Astrocyte (in vitro differentiated cells and primary cell): Measurements from ENCODE around the gene B4GALNT2. TPM values are rescaled to one million over a fixed set of nuclear protein-coding genes. Genes with fewer than 3 reads are reported as not detected.

Experiments used
- DNase-seq: peaks from one replicate; pipeline ENCODE4 v3.0.0-alpha.2; 2010; ENCODE audit warnings: low read depth
- FAIRE-seq: peaks from 2 replicates; lab custom pipeline; 2011; peaks lifted over from hg19 to GRCh38; lab: Jason Lieb, UNC
- H2AFZ ChIP-seq: 2 replicates; pipeline ENCODE4 v1.6.0; 2012; ENCODE audit warnings: low read depth, low read length, inconsistent platforms
- H3K27ac ChIP-seq: 2 replicates; pipeline ENCODE4 v1.5.1; 2011; ENCODE audit warnings: low read depth, low read length, inconsistent platforms
- H3K27me3 ChIP-seq: 2 replicates; pipeline ENCODE4 v1.6.0; 2011; ENCODE audit warnings: low read length, inconsistent platforms; ENCODE audit not compliant: insufficient read depth
- H3K36me3 ChIP-seq: 2 replicates; pipeline ENCODE4 v1.5.1; 2011; ENCODE audit warnings: low read length, inconsistent platforms; ENCODE audit not compliant: insufficient read depth
- H3K4me1 ChIP-seq: 2 replicates; pipeline ENCODE4 v1.5.1; 2011; ENCODE audit warnings: low read length, inconsistent platforms; ENCODE audit not compliant: insufficient read depth
- H3K4me2 ChIP-seq: 2 replicates; pipeline ENCODE4 v1.6.0; 2012; ENCODE audit warnings: low read length, inconsistent platforms
- H3K4me3 ChIP-seq: 2 replicates; pipeline ENCODE4 v1.5.1; 2011; ENCODE audit warnings: low read depth, mild to moderate bottlenecking, low read length, inconsistent platforms; ENCODE audit not compliant: insufficient read depth
- H3K79me2 ChIP-seq: 2 replicates; pipeline ENCODE4 v1.6.0; 2012; ENCODE audit warnings: mild to moderate bottlenecking, low read length, inconsistent platforms; ENCODE audit not compliant: insufficient read depth
- H3K9ac ChIP-seq: 2 replicates; pipeline ENCODE4 v1.6.0; 2012; ENCODE audit warnings: mild to moderate bottlenecking, low read length, inconsistent platforms
- H3K9me3 ChIP-seq: 2 replicates; pipeline ENCODE4 v1.5.1; 2012; ENCODE audit warnings: low read depth, mild to moderate bottlenecking, low read length, inconsistent platforms; ENCODE audit not compliant: insufficient read depth
- H4K20me1 ChIP-seq: 2 replicates; pipeline ENCODE4 v1.6.0; 2012; ENCODE audit warnings: low read length, inconsistent platforms; ENCODE audit not compliant: insufficient read depth
- H3K27ac Mint-ChIP-seq: one replicate; pipeline ENCODE4 v1.8.0; 2021; ENCODE audit warnings: mild to moderate bottlenecking, mixed read lengths; ENCODE audit not compliant: unreplicated experiment
- H3K27me3 Mint-ChIP-seq: one replicate; pipeline ENCODE4 v1.8.0; 2021; ENCODE audit warnings: low read depth, mixed read lengths; ENCODE audit not compliant: unreplicated experiment
- H3K36me3 Mint-ChIP-seq: one replicate; pipeline ENCODE4 v1.8.0; 2021; ENCODE audit warnings: low read depth, mixed read lengths; ENCODE audit not compliant: unreplicated experiment
- H3K4me1 Mint-ChIP-seq: one replicate; pipeline ENCODE4 v1.8.0; 2021; ENCODE audit warnings: low read depth, mixed read lengths; ENCODE audit not compliant: unreplicated experiment
- H3K4me3 Mint-ChIP-seq: one replicate; pipeline ENCODE4 v1.8.0; 2021; ENCODE audit warnings: mild to moderate bottlenecking, moderate library complexity, mixed read lengths; ENCODE audit not compliant: unreplicated experiment
- H3K9me3 Mint-ChIP-seq: one replicate; pipeline ENCODE4 v1.8.0; 2021; ENCODE audit warnings: mild to moderate bottlenecking, mixed read lengths; ENCODE audit not compliant: unreplicated experiment
- CTCF ChIP-seq: IDR thresholded peaks from 2 replicates; pipeline ENCODE4 v1.5.1; 2011; ENCODE audit warnings: low read depth, mild to moderate bottlenecking, inconsistent platforms, low read length, moderate library complexity; ENCODE audit not compliant: insufficient read depth
- EZH2 ChIP-seq: IDR thresholded peaks from 2 replicates; pipeline ENCODE4 v1.6.1; 2012; ENCODE audit warnings: mild to moderate bottlenecking, low read length, inconsistent platforms; ENCODE audit not compliant: insufficient read depth
- total RNA-seq: library from RNA; stranded (reverse); gene quantifications from 2 replicates; pipeline ENCODE4 v1.2.1, GENCODE V29; 2021

Gene B4GALNT2
- total RNA-seq, 1 donor from 2014 or later: not detected

GRCh38 chr17:49146620-49147306 is 14.2 kb downstream of the B4GALNT2 start:
- peak overlapping the region; percentile 64 for H3K4me2 ChIP-seq
- no peaks in the 10 kb centered on the region for H4K20me1 ChIP-seq
- H3K79me2 ChIP-seq: no peaks in the 10 kb centered on the region
- Mint-ChIP-seq H3K4me3 (no peak overlapping the region), H3K27me3 (peaks cover 5% of the 10 kb centered on the region), H3K4me1 (peaks cover 1% of the 10 kb centered on the region), H3K36me3 (no peaks in the 10 kb centered on the region), H3K27ac (peak overlapping the region; percentile 92), H3K9me3 (no peaks in the 10 kb centered on the region)
- DNase-seq (peak; percentile 98), FAIRE-seq (peak; percentile 86)
- H3K9me3 ChIP-seq: no peaks in the 10 kb centered on the region
- H3K4me1 ChIP-seq: peaks cover 16% of the 10 kb centered on the region
- no peaks in the 10 kb centered on the region for H3K36me3 ChIP-seq
- TF ChIP-seq CTCF (no peak), EZH2 (no peak)
- H3K4me3 ChIP-seq: no peak overlapping the region
- peak overlapping the region; percentile 65 for H3K9ac ChIP-seq
- H3K27ac ChIP-seq: peak overlapping the region; percentile 95
- H3K27me3 ChIP-seq: no peaks in the 10 kb centered on the region
- peak overlapping the region; percentile 55 for H2AFZ ChIP-seq

- Mint-ChIP-seq H3K4me1 (peaks cover 1% of the 10 kb centered on the region), H3K27me3 (peaks cover 5% of the 10 kb centered on the region), H3K9me3 (no peaks in the 10 kb centered on the region), H3K36me3 (no peaks in the 10 kb centered on the region), H3K4me3 (no peak overlapping the region), H3K27ac (no peak overlapping the region)
- no peaks in the 10 kb centered on the region for H3K27me3 ChIP-seq
- H3K36me3 ChIP-seq: no peaks in the 10 kb centered on the region
- no peak overlapping the region for H3K9ac ChIP-seq
- H4K20me1 ChIP-seq: no peaks in the 10 kb centered on the region
- no peak overlapping the region for H3K4me2 ChIP-seq
- H3K4me1 ChIP-seq: peaks cover 16% of the 10 kb centered on the region
- H3K27ac ChIP-seq: no peak overlapping the region
- no peak overlapping the region for H3K4me3 ChIP-seq
- no peak overlapping the region for H2AFZ ChIP-seq
- peak; percentile 21 for DNase-seq
- H3K79me2 ChIP-seq: no peaks in the 10 kb centered on the region
- TF ChIP-seq CTCF (no peak), EZH2 (no peak)
- FAIRE-seq: no peak
- H3K9me3 ChIP-seq: no peaks in the 10 kb centered on the region
Observed at GRCh38 chr17:49148171-49148570, 15.6 kb downstream of the B4GALNT2 start.

- Histone ChIP-seq H3K4me1 (peaks cover 11% of the 10 kb centered on the region), H3K9me3 (no peaks in the 10 kb centered on the region), H3K27ac (no peak overlapping the region), H3K36me3 (no peaks in the 10 kb centered on the region), H3K79me2 (no peaks in the 10 kb centered on the region), H3K4me2 (no peak overlapping the region), H3K9ac (no peak overlapping the region), H3K27me3 (no peaks in the 10 kb centered on the region), H3K4me3 (no peak overlapping the region), H4K20me1 (no peaks in the 10 kb centered on the region), H2AFZ (no peak overlapping the region)
- H3K4me1 Mint-ChIP-seq: no peaks in the 10 kb centered on the region
- H3K27me3 Mint-ChIP-seq: peaks cover 8% of the 10 kb centered on the region
- no peaks in the 10 kb centered on the region for H3K9me3 Mint-ChIP-seq
- H3K36me3 Mint-ChIP-seq: no peaks in the 10 kb centered on the region
- H3K27ac Mint-ChIP-seq: no peak overlapping the region
- no peak for TF ChIP-seq EZH2
- TF ChIP-seq CTCF: no peak
- FAIRE-seq: no peak
- DNase-seq: no peak
- H3K4me3 Mint-ChIP-seq: no peak overlapping the region
Observed at GRCh38 chr17:49151996-49152395, 19.4 kb downstream of the B4GALNT2 start.
